ENCODE measurements around the gene ZC3H7B.

Gene ZC3H7B

DNA sequence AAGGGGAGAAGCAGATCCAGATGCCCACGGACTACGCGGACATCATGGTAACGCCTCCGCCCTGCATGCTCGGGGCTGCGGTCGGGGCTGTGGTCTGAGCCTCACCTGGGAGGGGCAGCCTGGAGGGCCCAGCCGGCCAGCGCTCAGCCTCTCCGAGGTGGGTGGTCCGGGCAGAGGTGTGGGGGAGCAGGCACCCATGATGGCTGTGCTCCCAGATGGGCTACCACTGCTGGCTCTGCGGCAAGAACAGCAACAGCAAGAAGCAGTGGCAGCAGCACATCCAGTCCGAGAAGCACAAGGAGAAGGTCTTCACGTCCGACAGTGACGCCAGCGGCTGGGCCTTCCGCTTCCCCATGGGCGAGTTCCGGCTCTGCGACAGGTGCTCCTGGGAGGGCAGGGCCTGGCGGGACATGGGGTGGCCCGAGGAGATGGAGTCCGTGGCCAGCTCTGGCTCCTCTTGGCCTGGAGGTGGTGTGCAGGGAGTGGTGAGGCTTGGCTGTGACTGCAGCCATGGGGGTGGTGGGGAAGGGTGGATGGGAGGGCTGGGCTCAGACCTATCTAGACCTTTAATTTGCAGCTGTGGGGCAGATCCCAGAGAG is 55.2 kb downstream of the ZC3H7B start:
- DNase-seq: no peak

GRCh38 chr22:41357191-41357590 is 55.9 kb downstream of the ZC3H7B start:
- no peak for DNase-seq

DNA sequence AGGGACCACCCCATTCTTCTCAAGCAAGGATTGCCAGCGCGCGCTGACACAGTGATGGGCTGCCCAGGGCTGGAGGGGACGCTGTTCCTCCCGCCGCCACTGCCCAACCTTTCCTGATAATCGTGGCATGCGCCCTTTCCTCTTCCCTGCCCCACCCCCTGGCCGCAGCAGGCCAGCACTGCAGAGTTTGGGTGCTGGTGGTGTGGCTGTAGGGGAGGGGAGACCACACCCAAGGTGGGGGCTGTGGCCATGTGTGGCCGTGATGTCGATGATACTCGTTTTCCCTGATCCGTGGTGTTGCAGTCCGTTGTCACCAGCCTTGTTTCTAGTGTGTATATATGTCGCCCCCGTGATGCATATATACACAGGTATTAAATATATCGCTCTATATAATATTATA is 57.6 kb downstream of the ZC3H7B start:
- DNase-seq: no peak

- DNase-seq: no peak
Measured at GRCh38 chr22:41359376-41359775, 58.1 kb downstream of the ZC3H7B start.

GRCh38 chr22:41360126-41360525 is 58.8 kb downstream of the ZC3H7B start:
- no peak for DNase-seq

GRCh38 chr22:41361716-41362310 is 60.5 kb downstream of the ZC3H7B start:
- DNase-seq: no peak

DNA sequence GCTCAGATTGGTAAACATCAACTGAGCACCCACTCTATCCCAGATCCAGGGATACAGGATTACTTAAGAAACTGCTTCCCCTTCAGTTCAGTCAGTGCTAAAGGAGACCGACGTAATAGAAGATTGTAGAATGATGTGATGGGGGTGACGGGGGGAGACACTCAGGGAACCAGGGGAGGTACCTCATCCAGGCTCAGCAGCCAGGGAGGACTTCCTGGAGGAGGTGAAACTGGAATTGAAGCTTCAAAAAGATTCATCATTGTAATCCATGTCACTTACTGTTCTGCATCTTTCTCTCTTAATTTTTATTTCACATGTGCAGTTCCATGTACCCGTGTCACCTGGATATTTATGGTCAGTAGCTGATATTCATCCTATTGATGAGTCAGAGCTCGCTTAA is 61.3 kb downstream of the ZC3H7B start:
- DNase-seq: no peak

- DNase-seq: no peak
Measured at GRCh38 chr22:41364233-41364632, 62.9 kb downstream of the ZC3H7B start.

DNA sequence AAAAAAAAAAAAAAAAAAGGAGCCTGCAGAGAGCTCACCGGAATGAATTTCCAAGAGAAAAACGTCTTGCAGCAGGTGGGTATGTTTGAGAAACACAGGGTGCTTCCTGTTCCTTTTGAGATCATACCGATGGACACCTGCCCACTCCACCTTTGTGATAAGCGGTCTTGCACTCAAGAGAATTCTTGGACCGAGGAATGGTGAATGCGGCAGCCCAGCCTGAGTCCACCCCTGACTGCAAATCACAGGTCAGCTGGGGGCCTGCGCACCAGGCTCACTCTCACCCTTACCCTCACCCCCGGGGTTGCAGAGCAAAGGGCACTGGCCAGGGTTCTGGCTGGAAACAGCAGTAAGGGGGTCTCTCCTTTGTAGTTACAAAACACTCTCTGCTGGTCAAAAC is 63.6 kb downstream of the ZC3H7B start:
- DNase-seq: no peak

- DNase-seq: no peak
Measured at GRCh38 chr22:41365425-41365824, 64.1 kb downstream of the ZC3H7B start.

DNA sequence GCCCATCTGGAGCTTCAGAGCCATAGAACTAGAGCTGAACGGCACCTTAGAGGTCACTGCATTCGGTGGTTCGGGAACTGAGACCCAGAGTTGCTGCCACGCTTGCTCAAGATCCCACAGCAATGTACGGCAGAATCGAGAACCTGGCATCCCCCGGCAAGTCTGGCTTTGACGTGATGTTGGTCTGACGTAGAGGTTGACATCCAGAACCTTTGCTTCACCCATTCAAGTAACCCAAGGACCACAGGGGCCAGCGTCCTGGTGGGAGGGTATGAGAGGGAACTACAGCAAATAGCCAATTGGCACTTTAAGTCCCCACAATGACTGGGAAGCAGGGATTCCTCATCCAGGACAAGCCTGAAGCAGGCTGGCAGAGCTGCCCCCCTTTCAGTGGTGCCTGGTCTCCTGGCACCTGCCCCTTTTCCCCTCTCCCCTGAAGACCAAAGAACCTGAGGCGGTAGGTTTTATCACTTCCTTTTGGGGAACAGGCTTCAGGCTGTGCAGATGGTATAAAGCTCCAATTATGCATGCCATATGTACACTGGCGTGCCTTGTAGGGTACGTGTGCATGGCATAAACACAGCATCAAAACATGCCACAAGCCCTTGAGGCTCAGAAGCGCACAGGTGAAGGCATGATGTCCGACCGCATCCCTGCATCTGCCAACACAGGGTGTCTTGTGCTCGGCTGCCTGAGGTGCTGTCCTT is 65.2 kb downstream of the ZC3H7B start:
- no peak for DNase-seq

DNA sequence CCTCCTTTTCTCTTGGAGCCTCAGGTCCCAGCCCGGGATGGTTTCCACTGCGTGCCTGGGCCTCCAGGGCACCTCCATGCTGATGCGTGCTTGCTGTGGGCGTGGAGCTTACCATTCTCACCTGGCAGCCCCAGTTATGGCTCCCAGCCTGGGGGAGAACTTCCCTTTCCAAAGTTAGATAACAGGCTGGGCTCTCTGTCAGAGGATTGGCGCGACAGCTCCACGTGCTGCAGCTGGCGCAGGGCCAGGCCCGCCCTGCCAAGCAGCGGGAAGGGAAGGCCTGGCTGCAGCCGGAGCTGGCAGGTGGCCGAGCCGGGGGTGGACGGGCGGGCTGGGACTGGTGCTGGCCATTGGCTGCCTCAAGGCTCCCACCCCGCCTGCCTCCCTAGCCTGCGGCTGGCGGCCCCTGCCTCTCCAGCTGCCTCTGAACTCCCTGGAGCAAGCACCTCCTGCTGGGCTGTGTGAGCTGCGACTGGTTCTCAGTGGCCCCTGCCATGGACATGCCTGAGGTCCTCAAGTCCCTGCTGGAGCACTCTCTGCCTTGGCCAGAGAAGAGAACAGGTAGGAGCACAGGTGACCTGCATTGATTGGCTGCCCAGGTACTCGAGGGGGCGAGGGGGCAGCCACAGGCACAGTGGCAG is 65.8 kb downstream of the ZC3H7B start:
- DNase-seq: peak; percentile 94

- DNase-seq: no peak
Measured at GRCh38 chr22:41367680-41368542, 66.6 kb downstream of the ZC3H7B start.

DNA sequence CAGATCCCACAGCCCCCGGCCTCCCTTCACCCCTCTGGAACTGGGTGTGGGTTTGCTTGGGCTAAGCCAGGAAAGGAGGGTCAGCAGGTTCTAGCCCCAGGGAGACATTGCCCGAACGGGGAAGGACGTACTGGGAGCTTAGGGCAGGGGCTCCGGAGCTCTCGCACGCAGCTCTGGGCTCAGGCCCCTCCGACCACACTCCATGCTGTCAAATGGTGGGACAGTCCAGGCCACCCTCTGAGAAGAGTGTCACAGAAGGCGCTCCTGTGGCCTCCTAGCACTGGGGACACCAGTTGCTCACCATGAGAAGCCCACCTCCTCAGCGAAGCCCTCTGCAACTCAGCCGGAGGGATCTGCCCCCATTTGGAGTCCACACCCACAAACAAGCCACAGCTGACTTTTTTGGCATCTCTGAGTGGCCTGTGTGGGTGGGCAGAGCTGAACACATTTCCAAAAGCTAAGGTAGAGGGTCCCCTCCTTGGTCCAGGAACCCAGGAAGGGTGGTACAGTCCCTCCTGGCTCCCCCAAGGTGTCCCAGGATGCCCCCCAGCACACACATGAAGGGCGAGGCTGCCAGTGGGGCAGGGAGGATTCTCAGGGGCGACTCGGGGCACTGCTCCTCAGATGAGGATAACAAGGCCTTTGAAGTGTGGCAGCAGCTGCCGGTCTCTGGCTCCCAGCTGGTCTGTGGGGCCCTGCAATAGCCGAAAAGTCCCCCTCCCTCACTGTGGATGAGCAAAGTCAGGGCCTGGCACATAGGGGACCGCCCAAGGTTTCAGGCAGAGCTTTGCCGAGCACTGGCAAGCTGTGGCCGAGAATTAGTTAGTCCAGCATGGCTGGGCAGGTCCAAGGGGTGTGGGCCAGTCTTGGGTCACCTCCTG is 67.5 kb downstream of the ZC3H7B start:
- no peak for DNase-seq

DNA sequence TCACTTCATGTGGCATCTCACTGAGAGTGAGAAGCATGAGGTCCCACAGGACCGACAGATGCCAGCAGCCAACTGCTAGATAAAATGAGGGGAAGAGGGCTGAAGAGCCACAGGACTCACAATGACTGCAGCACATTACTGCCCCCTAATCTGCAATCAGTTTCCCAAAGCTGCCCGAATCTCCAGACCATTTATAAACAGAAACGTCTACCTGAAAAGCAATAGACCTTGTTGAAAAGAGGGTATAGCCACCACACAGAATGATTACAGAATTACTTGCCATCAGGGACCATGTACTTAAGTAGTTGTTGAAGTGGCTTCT is 68.1 kb downstream of the ZC3H7B start:
- no peak for DNase-seq

DNA sequence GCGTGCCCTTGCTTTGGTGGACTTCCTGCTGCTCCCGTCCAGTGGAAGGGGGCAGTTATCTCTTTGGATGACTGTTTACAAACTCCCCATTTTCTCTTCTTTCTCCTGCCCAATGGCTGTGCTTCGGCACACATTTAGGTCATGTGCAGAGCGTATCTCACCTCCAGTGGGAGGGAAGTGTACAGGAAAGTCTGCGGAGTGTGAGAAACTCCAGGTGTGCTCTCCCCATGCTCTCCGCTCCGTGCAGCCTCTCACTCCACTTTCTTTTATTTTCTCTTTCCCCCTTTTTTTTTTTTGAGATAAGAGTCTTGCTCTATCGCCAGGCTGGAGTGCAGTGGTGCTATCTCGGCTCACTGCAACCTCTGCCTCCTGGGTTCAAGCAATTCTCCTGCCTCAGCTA is 68.5 kb downstream of the ZC3H7B start:
- no peak for DNase-seq

DNA sequence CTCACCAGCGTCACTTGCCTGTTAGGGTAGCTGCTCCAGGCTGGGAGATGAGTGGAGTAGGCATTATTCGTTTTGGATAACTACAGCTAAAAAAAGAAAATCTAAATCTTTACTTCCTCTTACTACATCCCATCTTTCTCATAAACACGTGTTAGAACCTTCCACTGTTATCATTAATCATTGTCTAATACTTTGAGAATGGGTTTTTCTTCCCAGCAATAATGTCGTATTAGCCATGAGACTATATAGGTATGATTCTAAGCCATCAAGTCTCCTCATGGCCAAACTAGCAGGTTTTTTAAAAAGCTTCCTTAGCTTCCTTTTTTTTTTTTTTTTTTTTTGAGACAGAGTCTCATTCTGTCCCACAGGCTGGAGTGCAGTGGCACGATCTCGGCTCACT is 76.5 kb downstream of the ZC3H7B start:
- no peak for DNase-seq

DNA sequence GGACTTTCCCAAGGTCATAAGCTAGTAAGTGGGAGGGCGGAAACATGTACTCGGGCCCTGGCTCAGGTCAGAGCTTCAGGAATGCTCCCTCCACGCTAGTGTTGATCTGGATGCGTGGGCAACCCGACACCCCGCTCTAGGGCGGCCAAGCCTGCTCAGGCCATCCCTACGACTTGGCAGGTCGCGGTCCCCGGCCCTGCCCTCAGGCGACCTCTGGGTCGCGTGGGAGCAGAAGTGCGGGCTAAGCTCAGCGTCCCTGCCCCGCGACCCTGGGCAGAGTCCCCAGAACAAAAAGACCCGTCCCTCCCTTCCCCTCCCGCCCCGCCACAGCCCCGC is 79.6 kb downstream of the ZC3H7B start:
- no peak for DNase-seq

GRCh38 chr22:41381329-41382097 is 80.2 kb downstream of the ZC3H7B start, which contains the start of gene TEF:
TSS of gene TEF (plus strand) at chr22:41381942. CDS start at chr22:41382045, 103 bp downstream.
- peak; percentile 96 for DNase-seq

GRCh38 chr22:41382098-41382578 is 80.8 kb downstream of the ZC3H7B start:
- no peak for DNase-seq

DNA sequence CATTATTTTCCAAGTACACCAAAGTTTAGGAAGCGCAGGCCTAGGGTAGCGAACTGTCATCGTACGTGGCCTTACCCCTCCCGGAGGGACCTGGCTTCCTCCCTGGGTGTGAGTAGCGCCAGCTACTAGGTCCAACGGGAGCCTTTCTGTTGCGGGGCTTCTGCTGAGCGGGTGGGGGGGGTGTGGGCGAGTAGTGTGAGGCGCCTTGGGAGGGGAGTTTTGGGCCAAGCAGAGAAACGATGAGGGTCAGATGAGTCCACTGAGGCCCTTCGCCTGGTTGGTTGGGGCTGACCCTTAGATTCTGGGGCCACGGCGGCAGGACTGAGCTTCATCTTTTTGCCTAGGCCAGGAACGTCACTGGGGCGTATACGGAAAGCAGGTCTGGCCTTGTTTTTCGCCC is 81.3 kb downstream of the ZC3H7B start:
- DNase-seq: no peak

Measured in NCI-H510A (cell line).